HepG2 (cell line): ENCODE measurements around the gene UBAP2. TPM values are rescaled to one million over a fixed set of nuclear protein-coding genes. Genes with fewer than 3 reads are reported as not detected.
"Not testable (repeated sequence)": the region's sequence is repeated elsewhere in the genome, so short reads cannot be mapped to it uniquely, and the experiment has no call there.

Experiments used
- ATAC-seq: fragments of 200-7000 bp; cut with Tn5 transposase; 3 replicates; pipeline ENCODE4 v1.9.1; 2020; ENCODE audit warnings: mild to moderate bottlenecking, moderate library complexity
- BruUV-seq: library from RNA; stranded (reverse); fragments of 400-500 nt; replicated peaks from 2 replicates; lab custom pipeline; 2021; lab: Mats Ljungman, UMichigan
- CTCF ChIA-PET: fragments of 300-600 bp; formaldehyde crosslinking; extraction: SDS; loops from one replicate; lab custom pipeline; 2021; ENCODE audit warnings: low total read pairs, inconsistent platforms, low intra/inter-chr PET ratio; lab: Yijun Ruan, JAX
- POLR2A ChIA-PET: fragments of 350-600 bp; sonication (Branson Sonifier 250); formaldehyde crosslinking; loops from one replicate; lab custom pipeline; 2020; ENCODE audit warnings: antibody characterized with exemption, inconsistent platforms; lab: Yijun Ruan, JAX
- DNase-seq: peaks from one replicate; pipeline ENCODE4 v3.0.0-alpha.2; 2015; ENCODE audit warnings: low spot score
- FAIRE-seq: peaks from 3 replicates; lab custom pipeline; 2011; peaks lifted over from hg19 to GRCh38; lab: Jason Lieb, UNC
- H2AFZ ChIP-seq: one replicate; pipeline ENCODE4 v1.6.1; 2011; ENCODE audit warnings: low read length, inconsistent platforms
- H3K27ac ChIP-seq: fragments of 300-600 bp; 3 replicates; pipeline ENCODE4 v1.8.0; 2011; ENCODE audit warnings: mixed run types, mild to moderate bottlenecking, mixed read lengths, low read length, inconsistent platforms; ENCODE audit not compliant: insufficient read depth; ENCODE audit errors: extremely low read length
- H3K27me3 ChIP-seq, 2 experiments: fragments of 200-600 bp in 1 of 2; 2 replicates in 1 of 2; 3 replicates in 1 of 2; pipeline versions ENCODE4 v1.6.0 to v1.8.0; 2011; ENCODE audit warnings: low read length in 2 of 2, mild to moderate bottlenecking in 2 of 2, moderate library complexity in 2 of 2, inconsistent platforms in 1 of 2; ENCODE audit not compliant: insufficient read depth in 2 of 2, control insufficient read depth in 1 of 2
- H3K36me3 ChIP-seq, 2 experiments: fragments of 200-600 bp in 1 of 2; replicated peaks in 1 of 2; 2 replicates in 1 of 2; 3 replicates in 1 of 2; pipeline versions ENCODE4 v1.5.1 to v1.8.0; 2011; ENCODE audit warnings: low read length in 2 of 2, inconsistent platforms in 1 of 2; ENCODE audit not compliant: insufficient read depth in 2 of 2, control insufficient read depth in 1 of 2
- H3K4me1 ChIP-seq: 2 replicates; pipeline ENCODE4 v1.5.1; 2012; ENCODE audit warnings: low read length, inconsistent platforms; ENCODE audit not compliant: insufficient read depth
- H3K4me2 ChIP-seq: 2 replicates; pipeline ENCODE4 v1.6.0; 2011; ENCODE audit warnings: low read depth, low read length, inconsistent platforms
- H3K4me3 ChIP-seq, 3 experiments: fragments of 200-600 bp in 1 of 3; sonication (generic), shearing (Covaris generic) in 1 of 3; replicated peaks in 1 of 3; 2 replicates each; pipeline ENCODE4 v1.5.1; 2011 to 2016; ENCODE audit warnings: low read length in 3 of 3, inconsistent platforms in 2 of 3, low read depth in 2 of 3, mild to moderate bottlenecking in 2 of 3, control low read depth in 1 of 3, mixed read lengths in 1 of 3; ENCODE audit not compliant: insufficient read depth in 1 of 3
- H3K79me2 ChIP-seq: one replicate; pipeline ENCODE4 v1.6.1; 2011; ENCODE audit warnings: low read length, inconsistent platforms; ENCODE audit not compliant: insufficient read depth
- H3K9ac ChIP-seq: 2 replicates; pipeline ENCODE4 v1.6.0; 2011; ENCODE audit warnings: mild to moderate bottlenecking, low read depth, low read length, inconsistent platforms; ENCODE audit not compliant: insufficient read depth
- H3K9me3 ChIP-seq: 2 replicates; pipeline ENCODE4 v1.5.1; 2012; ENCODE audit warnings: mild to moderate bottlenecking, low read length
- H4K20me1 ChIP-seq: 2 replicates; pipeline ENCODE4 v1.6.0; 2011; ENCODE audit warnings: inconsistent platforms, mild to moderate bottlenecking, low read length, moderate library complexity; ENCODE audit not compliant: insufficient read depth
- HOXD1 ChIP-seq: sonication (generic); formaldehyde crosslinking; IDR thresholded peaks from 2 replicates; pipeline ENCODE4 v1.5.0; 2020; ENCODE audit warnings: missing genetic modification reagents
- MAFF ChIP-seq: IDR thresholded peaks from 2 replicates; pipeline ENCODE4 v1.6.1; 2011; ENCODE audit warnings: low read depth, low read length, improper control_type of control experiment
- MAFK ChIP-seq, 2 experiments: IDR thresholded peaks in 1 of 2; conservative IDR thresholded peaks in 1 of 2; 2 replicates each; pipeline ENCODE4 v1.6.1; 2011; ENCODE audit warnings: improper control_type of control experiment in 2 of 2, low read length in 2 of 2
- SMARCC2 ChIP-seq: fragments of 450-650 bp; IDR thresholded peaks from 2 replicates; pipeline ENCODE4 v1.6.1; 2017; ENCODE audit warnings: antibody characterized with exemption, mild to moderate bottlenecking
- WGBS: methylation state at CpG from one replicate; pipeline ENCODE4 v1.1.6; 2017; ENCODE audit warnings: low lambda C conversion rate; 5-methylcytosine and 5-hydroxymethylcytosine counted together
- in situ Hi-C: cut with HindIII; loops from 2 replicates; pipeline ENCODE4 v1.10.0; 2017; ENCODE audit warnings: low pct_unique_long_range_greater_than_20kb; ENCODE audit not compliant: extremely low pct_ligation_motif_present
- intact Hi-C: fragments of 100-400 bp; cut with micrococcal nuclease; formaldehyde crosslinking; loops from one replicate; pipeline ENCODE4 v1.10.0; 2022; ENCODE audit not compliant: unreplicated experiment
- polyA plus RNA-seq, 8 experiments: library from polyadenylated mRNA; depleted of rRNA in 3 of 8; stranded (reverse) in 7 of 8; unstranded in 1 of 8; fragments of >200 nt; fragmentation: Illumina TruSeq in 4 of 8; extraction: Trizol in 4 of 8; gene quantifications; 2 replicates each; pipeline versions ENCODE4 v1.2.1 to v1.2.3, GENCODE V29; 2011 to 2016; ENCODE audit warnings: low read depth in 4 of 8, missing spikeins in 1 of 8, mixed read lengths in 1 of 8; ENCODE audit not compliant: insufficient read depth in 1 of 8
- total RNA-seq, 5 experiments: library from RNA; depleted of rRNA; stranded (reverse); fragments of >200 nt; fragmentation: Illumina TruSeq; extraction: Trizol; gene quantifications; 2 replicates each; pipeline ENCODE4 v1.2.3, GENCODE V29; 2016; ENCODE audit warnings: low read depth in 1 of 5

UBAP2 gene
- total and polyA plus RNA-seq, 2 of the 13 experiments (the other 11 are each of a cell fraction or from before 2014, with no cell fraction given), result 19.0 to 22.0 TPM

- no peak overlapping the region for H3K27ac ChIP-seq
- FAIRE-seq, result no peak
- no peak for ATAC-seq
- H3K9ac ChIP-seq, result no peak overlapping the region
- H3K4me2 ChIP-seq, result peak overlapping the region; percentile 15; the same call in 1 of the 2 replicates
- no peak overlapping the region for H3K4me3 ChIP-seq
- no peak for DNase-seq
- peaks cover 5% of the 10 kb centered on the region; the same call in 1 of the 2 replicates for H4K20me1 ChIP-seq
- peaks cover 68% of the 10 kb centered on the region for H3K79me2 ChIP-seq
- 90% methylated on average over 3 of the region's 3 CpGs for WGBS
- H2AFZ ChIP-seq, result no peak overlapping the region
- no TSS peak for BruUV-seq
- no peaks in the 10 kb centered on the region for H3K9me3 ChIP-seq
- peak; percentile 59 to 69; a peak in 3 of 4 replicates for TF ChIP-seq MAFK (conservative IDR thresholded peaks at IDR 0.05 in 1 of 2, IDR thresholded peaks at IDR 0.05 in 1 of 2; ENCODE audit: low read length in 2 of 2)
- TF ChIP-seq MAFF, result peak; percentile 63
- no peak for TF ChIP-seq HOXD1 (CRISPR knock-in tag)
- no peak for TF ChIP-seq SMARCC2
- H3K27me3 ChIP-seq, result no peaks in the 10 kb centered on the region; a peak in 1 of 5 replicates
- peaks cover under 1 to 2% of the 10 kb centered on the region in 2 experiments; a peak in 2 of 5 replicates for H3K36me3 ChIP-seq
- in situ Hi-C loops, result no loop called here
- intact Hi-C loops, result no loop called here
- peaks cover 58% of the 10 kb centered on the region for H3K4me1 ChIP-seq
- POLR2A ChIA-PET, result interaction anchor here (0.9 to 1.3 kb wide), 2 partner anchors 27 to 121 kb away, joined by 3 to 4 read pairs; no protein-coding TSS in a partner anchor
- CTCF ChIA-PET, result no interaction called here
Observed at GRCh38 chr9:34045903-34046302, 2.8 kb downstream of the UBAP2 start.

- CTCF ChIA-PET, intact Hi-C loops, H3K27ac ChIP-seq, ATAC-seq, H3K9ac ChIP-seq, H4K20me1 ChIP-seq, BruUV-seq, H3K9me3 ChIP-seq, in situ Hi-C loops, DNase-seq, H3K27me3 ChIP-seq, H2AFZ ChIP-seq, FAIRE-seq, H3K4me3 ChIP-seq, H3K36me3 ChIP-seq, H3K4me2 ChIP-seq: not testable (repeated sequence)
- H3K4me1 ChIP-seq, result peaks cover 55% of the 10 kb centered on the region
- over 99% methylated on average over 10 of the region's 10 CpGs for WGBS
- POLR2A ChIA-PET, result interaction anchor here (1.1 kb wide), 1 partner anchor 32 kb away, joined by 3 read pairs; no protein-coding TSS in a partner anchor
- peaks cover 70% of the 10 kb centered on the region for H3K79me2 ChIP-seq
Observed at GRCh38 chr9:34042074-34042473, 6.6 kb downstream of the UBAP2 start.

- intact Hi-C loops, POLR2A ChIA-PET: not testable (repeated sequence)
Observed at GRCh38 chr9:34038851-34039250, 9.8 kb downstream of the UBAP2 start.

More at GRCh38 chr9:34038851-34039250, 9.8 kb downstream of the UBAP2 start:
- H3K4me1 ChIP-seq, result peaks cover 53% of the 10 kb centered on the region
- H3K9ac ChIP-seq, H3K27me3 ChIP-seq, BruUV-seq, H3K4me2 ChIP-seq, H3K27ac ChIP-seq, H4K20me1 ChIP-seq, H3K36me3 ChIP-seq, H3K9me3 ChIP-seq, CTCF ChIA-PET, FAIRE-seq, in situ Hi-C loops, ATAC-seq, H3K4me3 ChIP-seq, H2AFZ ChIP-seq, DNase-seq: not testable (repeated sequence)
- WGBS, result 100% methylated on average over 10 of the region's 37 CpGs
- peaks cover 67% of the 10 kb centered on the region for H3K79me2 ChIP-seq
